ENCODE data around the gene AGK.
"Not testable (repeated sequence)": the region's sequence is repeated elsewhere in the genome, so short reads cannot be mapped to it uniquely, and the experiment has no call there.

The AGK gene

GRCh38 chr7:141679014-141679413, 127.8 kb downstream of the AGK start:
- DNase-seq (ENCODE audit: low read depth) = no peak

- no peak for DNase-seq (ENCODE audit: low read depth)
These were observed 134.2 kb downstream of the AGK start for GRCh38 chr7:141685285-141686023.

GRCh38 chr7:141686074-141686473, 134.9 kb downstream of the AGK start:
- no peak for DNase-seq (ENCODE audit: low read depth)

- no peak for DNase-seq (ENCODE audit: low read depth)
These were observed 135.5 kb downstream of the AGK start for GRCh38 chr7:141686670-141687069.

GRCh38 chr7:141688043-141688442, 136.8 kb downstream of the AGK start:
- no peak for DNase-seq (ENCODE audit: low read depth)

- DNase-seq (ENCODE audit: low read depth) = not testable (repeated sequence)
These were observed 138.0 kb downstream of the AGK start for GRCh38 chr7:141689072-141689825.

GRCh38 chr7:141691540-141691939, 140.3 kb downstream of the AGK start:
- no peak for DNase-seq (ENCODE audit: low read depth)

- DNase-seq (ENCODE audit: low read depth) = no peak
These were observed 140.8 kb downstream of the AGK start for GRCh38 chr7:141691961-141692360.

GRCh38 chr7:141693082-141693481, 141.9 kb downstream of the AGK start:
- no peak for DNase-seq (ENCODE audit: low read depth)

- no peak for DNase-seq (ENCODE audit: low read depth)
These were observed 144.6 kb downstream of the AGK start for GRCh38 chr7:141695803-141696289.

GRCh38 chr7:141696348-141696747, 145.1 kb downstream of the AGK start:
- no peak for DNase-seq (ENCODE audit: low read depth)

GRCh38 chr7:141697211-141697871, 146.1 kb downstream of the AGK start:
- no peak for DNase-seq (ENCODE audit: low read depth)

GRCh38 chr7:141698247-141699015, 147.2 kb downstream of the AGK start:
- DNase-seq (ENCODE audit: low read depth) = no peak

GRCh38 chr7:141699860-141700259, 148.7 kb downstream of the AGK start:
- no peak for DNase-seq (ENCODE audit: low read depth)

GRCh38 chr7:141700296-141700847, 149.2 kb downstream of the AGK start:
- DNase-seq (ENCODE audit: low read depth) = no peak

GRCh38 chr7:141700848-141701371, 149.7 kb downstream of the AGK start:
- DNase-seq (ENCODE audit: low read depth) = no peak

GRCh38 chr7:141701489-141702046, 150.4 kb downstream of the AGK start:
- peak; percentile 55 for DNase-seq (ENCODE audit: low read depth)

GRCh38 chr7:141702047-141702567, 150.9 kb downstream of the AGK start, which contains the start of gene DENND11:
Gene DENND11, minus strand, starts transcription at chr7:141702166. Its CDS starts 13 bp downstream, at chr7:141702153.
- peak; percentile 34 for DNase-seq (ENCODE audit: low read depth)

- no peak for DNase-seq (ENCODE audit: low read depth)
These were observed 151.7 kb downstream of the AGK start for GRCh38 chr7:141702892-141703291.

- DNase-seq (ENCODE audit: low read depth) = no peak
These were observed 152.9 kb downstream of the AGK start for GRCh38 chr7:141704112-141704511.

- no peak for DNase-seq (ENCODE audit: low read depth)
These were observed 153.5 kb downstream of the AGK start for GRCh38 chr7:141704741-141705140.

Data from activated T-helper 1 cell treated with Interleukin-2 at 50 U/mL for 16 hours (primary cell).